Heart left ventricle (tissue), 13 donors: ENCODE measurements around the gene AIF1.

Source experiments
- CTCF ChIP-seq, 12 donors: fragments of 200-600 bp; sonication (generic) in 4 of 12; IDR thresholded peaks; one replicate each; pipeline versions ENCODE4 v1.5.0 to v1.8.0; 2018 to 2022; ENCODE audit warnings: antibody characterized with exemption in 12 of 12, mild to moderate bottlenecking in 5 of 12
- POLR2A ChIP-seq, 2 donors: fragments of 450-650 bp; IDR thresholded peaks; one replicate each; pipeline ENCODE4 v1.6.1; 2017; ENCODE audit warnings: antibody characterized with exemption in 2 of 2, mild to moderate bottlenecking in 2 of 2, moderate library complexity in 2 of 2
- donor health status: ischemic (EF 13 %, LVEDD 7.1; RV severe dilation, severe dysfunction).
- donor health status: DM: no; HTN: yes; CAD: no.
- donor health status: DM: no; HTN: no; CAD: no.
- donor health status: ischemic (EF 25% LVEDD 6.9; RV normal size, moderate dysfunction).
- donor health status: ischemic (EF 25% LVEDD 5.7; RV mildly dilated, moderate dysfunction).
- donor health status: ischemic (EF 35%, LVEDD 5.7; RV mildly dilated, moderate dysfunction).
- donor health status: nonischemic (EF 11% LVEDD 7.7; RV severe dilation, severe dysfunction).
- donor health status: DM: yes; HTN: yes; CAD: no.
- donor health status: PGD.
- donor health status: ischemic (EF 29% LVEDD 5.4; RV normal size, mild dysfunction).
- donor health status: nonischemic (EF 23%, LVEDD 6.1; RV moderate dilation, normal function).

GRCh38 chr6:31576897-31577578, 38.0 kb upstream of the AIF1 start:
- TF ChIP-seq POLR2A (IDR thresholded peaks at IDR 0.05), result no peak
- TF ChIP-seq CTCF (IDR thresholded peaks at IDR 0.05), result no peak
